DMS114 treated with DMSO at 0.1 percent for 48 hours (cell line): ENCODE measurements around the gene COL19A1.
"Not testable (repeated sequence)": the region's sequence is repeated elsewhere in the genome, so short reads cannot be mapped to it uniquely, and the experiment has no call there.

ENCODE experiments used
- DNase-seq: peaks from one replicate; lab custom pipeline; 2025; ENCODE audit not compliant: unreplicated experiment; lab: John Stamatoyannopoulos, UW

Gene COL19A1

DNA sequence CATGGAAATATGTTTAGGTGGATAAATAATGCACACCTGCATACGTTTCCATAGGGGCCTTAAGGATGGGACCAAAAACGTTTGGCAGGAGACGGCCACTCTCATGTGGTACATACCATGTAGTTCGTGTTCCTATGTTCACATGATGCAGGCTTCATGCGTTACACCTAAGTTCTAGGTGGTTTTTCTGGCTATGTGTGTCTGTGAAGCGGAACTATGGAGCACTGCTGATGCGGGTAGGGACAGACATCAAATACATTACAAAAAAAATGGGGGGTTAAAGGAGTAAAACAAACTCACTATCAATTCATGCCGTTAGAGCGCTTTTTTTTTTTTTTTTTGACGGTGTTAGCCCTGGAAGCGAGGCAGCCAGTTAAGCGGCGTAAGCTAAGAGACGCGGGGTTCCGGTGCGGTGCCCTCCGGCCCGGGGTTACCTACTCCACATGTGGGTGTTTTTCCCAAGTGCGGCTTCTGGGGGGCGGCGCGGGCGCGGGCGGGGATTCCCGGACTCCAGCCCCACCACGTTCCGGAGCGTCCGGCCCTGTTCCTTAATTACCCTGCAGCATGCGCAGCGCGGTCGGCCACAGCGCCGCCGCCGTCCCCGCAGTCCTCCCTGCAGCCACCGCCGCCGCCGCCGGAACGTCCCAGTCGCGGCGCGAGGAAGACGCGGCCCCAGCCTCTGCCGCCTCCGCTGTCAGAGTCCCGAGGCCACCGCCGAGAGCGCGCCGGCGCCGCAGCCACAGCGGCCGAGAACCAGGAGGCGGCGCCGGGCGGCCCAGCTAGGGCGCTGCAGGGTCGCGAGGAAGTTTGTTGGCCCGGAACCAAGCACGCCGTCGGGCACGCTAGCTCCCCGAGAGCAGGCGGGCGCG is 648 bp downstream of the COL19A1 start:
- DNase-seq = no peak

DNA sequence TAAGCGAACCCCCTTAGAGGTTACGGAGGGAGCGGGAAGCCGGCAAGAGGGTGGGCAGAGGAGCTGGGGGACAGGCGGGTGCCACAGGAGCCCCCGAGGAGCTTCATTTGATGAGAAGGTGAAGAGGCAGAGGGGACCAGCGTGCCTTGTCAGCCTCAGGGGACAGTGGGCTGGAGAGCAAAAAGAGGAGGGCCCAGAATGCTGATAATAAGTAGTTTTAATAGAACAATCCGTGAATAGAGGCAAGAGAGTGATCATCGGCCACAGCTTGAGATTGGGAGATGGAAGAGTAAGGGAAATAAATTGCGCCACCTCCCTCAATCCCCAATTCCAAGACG is 1.3 kb downstream of the COL19A1 start:
- DNase-seq = no peak

- DNase-seq = no peak
These were observed 2.0 kb downstream of the COL19A1 start for GRCh38 chr6:69868252-69868804.

- no peak for DNase-seq
These were observed 2.6 kb downstream of the COL19A1 start for GRCh38 chr6:69868961-69869360.

DNA sequence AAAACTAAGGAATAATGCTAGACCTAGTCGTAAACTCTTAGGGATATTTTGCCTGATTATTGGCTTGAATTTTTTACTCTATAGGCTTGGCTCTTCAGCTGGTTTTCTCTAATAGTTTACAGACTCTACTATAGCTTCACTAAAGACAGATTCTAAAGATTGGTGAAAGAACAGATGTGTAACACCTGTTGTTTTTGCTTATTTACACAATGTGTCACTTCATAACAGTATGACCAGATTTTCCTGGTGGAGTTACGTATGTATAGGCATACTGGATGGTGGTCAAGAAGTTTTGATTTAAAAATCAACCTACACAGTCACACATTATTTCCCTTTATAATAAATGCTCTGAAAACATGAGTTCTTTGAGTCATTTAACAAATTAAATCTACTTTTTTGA is 4.8 kb downstream of the COL19A1 start:
- no peak for DNase-seq

- DNase-seq = no peak
These were observed 6.9 kb downstream of the COL19A1 start for GRCh38 chr6:69873291-69873690.

- no peak for DNase-seq
These were observed 9.4 kb downstream of the COL19A1 start for GRCh38 chr6:69875715-69876114.

- DNase-seq = no peak
These were observed 12.4 kb downstream of the COL19A1 start for GRCh38 chr6:69878795-69879194.

DNA sequence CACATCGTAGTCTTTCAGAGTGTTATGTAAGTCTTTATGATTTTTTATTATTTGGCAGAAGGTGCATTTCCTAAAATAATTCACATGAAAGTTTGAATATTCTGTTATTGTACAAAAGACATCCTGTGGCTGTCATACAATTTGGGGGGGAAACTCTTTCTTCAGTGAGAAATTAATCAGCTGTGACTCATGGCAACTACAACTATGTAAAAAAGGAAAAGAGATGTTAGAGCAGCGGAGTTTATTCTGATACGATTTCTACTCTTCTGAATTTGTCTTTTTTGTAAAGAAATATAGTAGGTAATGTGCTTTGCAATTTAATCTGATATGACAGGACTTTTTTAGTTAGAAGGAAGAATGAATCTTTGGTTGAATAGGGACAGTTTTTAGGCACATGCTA is 14.2 kb downstream of the COL19A1 start:
- DNase-seq = no peak

GRCh38 chr6:69881322-69882151 is 15.2 kb downstream of the COL19A1 start:
- DNase-seq = no peak

GRCh38 chr6:69883551-69883950 is 17.2 kb downstream of the COL19A1 start:
- no peak for DNase-seq

- DNase-seq = no peak
These were observed 17.9 kb downstream of the COL19A1 start for GRCh38 chr6:69884231-69884630.

DNA sequence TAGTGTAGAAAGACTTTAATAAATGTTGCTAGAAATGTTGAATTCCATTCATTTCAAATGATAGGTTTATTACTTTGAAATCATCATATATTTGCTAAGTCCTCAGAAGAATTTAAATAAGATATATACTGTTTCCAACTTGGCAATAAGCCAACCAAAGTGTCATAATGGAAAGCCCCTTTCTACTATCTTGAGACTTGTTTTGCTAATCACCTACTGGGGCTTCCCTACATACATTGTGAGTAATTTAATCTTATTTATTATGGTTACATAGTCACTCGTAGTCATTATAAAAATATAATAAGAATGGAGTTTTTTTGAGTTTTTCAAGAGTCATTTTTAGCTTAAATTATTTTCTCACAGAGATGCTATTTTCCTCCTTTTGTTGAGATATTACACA is 20.7 kb downstream of the COL19A1 start:
- DNase-seq = no peak

DNA sequence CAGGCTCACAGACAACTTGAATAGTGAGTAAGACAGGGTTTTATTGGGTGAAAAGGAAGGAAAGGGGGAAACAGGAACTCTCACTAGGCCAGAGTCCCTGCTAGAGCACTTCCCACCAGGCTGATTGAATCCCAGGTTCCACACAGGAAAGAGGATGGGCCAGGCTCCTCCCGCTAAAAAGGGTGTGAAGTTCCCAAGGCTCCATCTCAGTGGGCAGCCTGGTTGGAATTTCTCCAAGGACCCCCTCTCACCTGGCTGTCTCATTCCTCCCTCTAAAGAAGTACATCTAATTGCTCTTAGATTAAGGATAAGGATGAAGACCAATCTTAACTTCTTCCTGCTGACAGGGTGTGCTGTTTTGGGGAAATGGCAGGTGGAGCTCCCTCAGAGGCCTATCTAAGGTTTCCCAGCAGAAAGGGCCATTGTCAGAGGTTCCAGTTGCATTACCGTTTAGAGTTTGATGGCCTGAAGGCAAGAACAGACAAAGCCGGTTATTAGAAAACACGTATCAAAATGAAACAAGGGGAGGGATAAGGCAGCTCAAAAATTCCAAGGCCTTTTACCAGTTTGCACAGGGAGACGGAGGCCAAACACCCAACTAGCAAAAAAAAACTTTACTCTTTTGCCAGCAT is 21.5 kb downstream of the COL19A1 start:
- no peak for DNase-seq

DNA sequence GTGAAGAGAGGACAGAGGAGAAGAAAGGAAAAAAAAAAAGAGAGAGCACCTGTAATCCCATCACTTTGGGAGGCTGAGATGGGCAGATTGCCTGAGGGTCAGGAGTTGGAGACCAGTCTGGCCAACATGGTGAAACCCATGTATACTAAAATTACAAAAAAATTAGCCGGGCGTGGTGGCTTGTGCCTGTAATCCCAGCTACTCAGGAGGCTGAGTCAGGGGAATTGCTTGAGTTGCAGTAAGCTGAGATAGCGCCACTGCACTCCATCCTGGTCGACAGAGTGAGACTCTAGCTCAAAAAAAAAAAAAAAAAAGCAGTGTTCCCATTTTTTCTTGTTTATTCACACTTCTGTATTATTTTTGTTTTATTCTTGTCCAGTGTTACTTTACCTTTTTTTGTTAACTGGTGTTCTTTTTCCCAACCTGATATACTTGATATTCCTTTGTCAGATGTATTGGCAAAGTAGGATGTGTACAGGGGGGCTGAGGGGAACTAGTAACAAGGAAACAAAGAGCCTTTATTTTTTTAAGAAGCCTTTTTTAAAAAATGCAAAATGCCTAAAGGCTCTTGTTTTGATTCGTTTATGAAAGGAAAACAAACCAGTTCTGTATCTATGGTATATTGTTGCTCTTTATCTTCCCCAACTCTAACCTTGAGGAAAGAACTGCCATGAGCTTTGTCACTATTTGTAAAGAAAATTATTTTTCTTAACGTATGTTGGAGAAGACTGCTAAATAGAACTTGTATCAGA is 22.3 kb downstream of the COL19A1 start:
- DNase-seq = no peak

DNA sequence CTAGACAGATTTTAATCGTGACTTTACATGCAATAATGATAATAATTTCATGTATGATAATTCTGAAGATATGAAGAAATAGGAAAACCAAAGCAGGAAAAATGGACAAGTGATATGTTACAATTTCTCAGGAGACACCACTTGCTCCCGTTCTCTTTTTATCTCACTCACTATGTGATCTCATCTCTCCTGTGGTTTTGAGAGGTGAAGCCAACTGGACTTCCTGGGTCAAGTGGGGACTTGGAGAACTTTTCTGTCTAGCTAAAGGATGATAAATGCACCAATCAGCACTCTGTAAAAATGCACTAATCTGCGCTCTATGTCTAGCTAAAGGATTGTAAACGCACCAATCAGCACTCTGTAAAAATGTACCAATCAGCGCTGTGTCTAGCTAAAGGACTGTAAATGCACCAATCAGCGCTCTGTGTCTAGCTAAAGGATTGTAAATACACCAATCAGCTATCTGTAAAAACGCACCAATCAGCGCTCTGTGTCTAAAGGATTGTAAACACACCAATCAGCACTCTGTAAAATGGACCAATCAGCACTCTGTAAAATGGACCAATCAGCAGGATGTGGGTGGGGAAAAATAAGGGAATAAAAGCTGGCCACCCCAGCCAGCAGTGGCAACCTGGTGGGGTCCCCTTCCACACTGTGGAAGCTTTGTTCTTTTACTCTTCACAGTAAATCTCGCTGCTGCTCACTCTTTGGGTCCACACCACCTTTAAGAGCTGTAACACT is 23.0 kb downstream of the COL19A1 start:
- not testable (repeated sequence) for DNase-seq

DNA sequence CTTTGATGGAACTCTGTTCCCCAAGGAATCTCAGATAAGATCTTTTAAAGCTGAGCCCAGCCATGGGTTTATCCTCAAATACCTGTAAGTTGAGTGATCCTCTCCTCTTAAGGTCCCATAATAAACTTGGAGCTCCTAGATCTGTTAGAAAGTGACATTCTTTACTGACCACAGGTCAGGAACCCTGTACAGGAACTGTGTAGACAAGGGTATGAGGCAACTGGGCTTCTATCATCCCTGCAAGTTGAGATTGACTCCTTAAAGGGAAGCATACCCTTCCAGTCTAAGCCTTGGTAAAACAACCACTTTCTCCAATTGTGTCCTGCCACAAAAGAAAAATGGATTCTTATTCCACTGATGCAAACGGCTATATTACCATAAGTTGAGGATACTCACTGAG is 26.2 kb downstream of the COL19A1 start:
- not testable (repeated sequence) for DNase-seq

GRCh38 chr6:69893266-69893665 is 26.9 kb downstream of the COL19A1 start:
- DNase-seq = not testable (repeated sequence)

- no peak for DNase-seq
These were observed 28.4 kb downstream of the COL19A1 start for GRCh38 chr6:69894578-69895347.
